ENCODE measurements around the gene ZSCAN30.

DNA sequence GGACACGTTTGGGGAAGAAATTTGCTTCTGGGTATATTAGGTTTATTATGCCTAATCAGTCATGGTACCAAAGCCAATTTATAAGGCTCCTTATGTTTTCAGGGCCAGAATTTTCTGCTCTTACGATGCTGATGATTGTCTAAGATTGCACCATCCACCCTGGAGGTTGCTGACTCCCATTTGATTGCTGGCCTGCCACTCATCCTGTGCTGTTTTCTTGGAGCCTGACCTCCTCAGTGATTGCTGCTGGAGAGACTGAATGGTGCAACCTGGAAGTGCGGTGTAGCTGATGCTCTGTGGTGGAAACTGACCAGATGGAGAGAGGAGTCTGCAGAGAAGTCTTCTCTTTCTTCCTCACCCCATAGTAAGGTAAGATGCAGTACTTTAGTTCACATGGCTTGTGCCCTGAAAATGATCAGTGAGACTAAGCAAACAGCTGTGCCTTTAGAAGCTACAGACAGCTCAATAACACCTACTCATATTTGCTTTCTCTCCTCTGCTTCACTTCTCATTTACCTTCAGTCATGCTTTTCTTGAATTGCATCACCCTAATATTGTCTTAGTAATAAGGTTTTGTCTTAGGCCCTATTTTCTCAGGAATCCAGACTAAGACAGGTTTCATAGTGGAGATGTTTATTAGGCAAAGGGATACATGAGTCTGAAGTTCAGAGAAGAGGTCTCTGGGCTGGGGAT, 36.8 kb upstream of the ZSCAN30 start:
- TF ChIP-seq, protein P1, sequence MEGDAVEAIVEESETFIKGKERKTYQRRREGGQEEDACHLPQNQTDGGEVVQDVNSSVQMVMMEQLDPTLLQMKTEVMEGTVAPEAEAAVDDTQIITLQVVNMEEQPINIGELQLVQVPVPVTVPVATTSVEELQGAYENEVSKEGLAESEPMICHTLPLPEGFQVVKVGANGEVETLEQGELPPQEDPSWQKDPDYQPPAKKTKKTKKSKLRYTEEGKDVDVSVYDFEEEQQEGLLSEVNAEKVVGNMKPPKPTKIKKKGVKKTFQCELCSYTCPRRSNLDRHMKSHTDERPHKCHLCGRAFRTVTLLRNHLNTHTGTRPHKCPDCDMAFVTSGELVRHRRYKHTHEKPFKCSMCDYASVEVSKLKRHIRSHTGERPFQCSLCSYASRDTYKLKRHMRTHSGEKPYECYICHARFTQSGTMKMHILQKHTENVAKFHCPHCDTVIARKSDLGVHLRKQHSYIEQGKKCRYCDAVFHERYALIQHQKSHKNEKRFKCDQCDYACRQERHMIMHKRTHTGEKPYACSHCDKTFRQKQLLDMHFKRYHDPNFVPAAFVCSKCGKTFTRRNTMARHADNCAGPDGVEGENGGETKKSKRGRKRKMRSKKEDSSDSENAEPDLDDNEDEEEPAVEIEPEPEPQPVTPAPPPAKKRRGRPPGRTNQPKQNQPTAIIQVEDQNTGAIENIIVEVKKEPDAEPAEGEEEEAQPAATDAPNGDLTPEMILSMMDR (IDR thresholded peaks at IDR 0.05), result no peak
- no peak for TF ChIP-seq POLR2A (IDR thresholded peaks at IDR 0.05)

Measured in vagina (tissue), 2 donors.